HG03175 (cell line): Measurements from ENCODE around the gene NUP98.
"Not testable (repeated sequence)": the region's sequence is repeated elsewhere in the genome, so short reads cannot be mapped to it uniquely, and the experiment has no call there.

ENCODE experiments used
- ATAC-seq: cut with Tn5 transposase; IDR thresholded peaks from one replicate; pipeline ENCODE4 v1.9.1; 2021; ENCODE audit warnings: mild to moderate bottlenecking, moderate library complexity; ENCODE audit not compliant: unreplicated experiment

NUP98 gene

DNA sequence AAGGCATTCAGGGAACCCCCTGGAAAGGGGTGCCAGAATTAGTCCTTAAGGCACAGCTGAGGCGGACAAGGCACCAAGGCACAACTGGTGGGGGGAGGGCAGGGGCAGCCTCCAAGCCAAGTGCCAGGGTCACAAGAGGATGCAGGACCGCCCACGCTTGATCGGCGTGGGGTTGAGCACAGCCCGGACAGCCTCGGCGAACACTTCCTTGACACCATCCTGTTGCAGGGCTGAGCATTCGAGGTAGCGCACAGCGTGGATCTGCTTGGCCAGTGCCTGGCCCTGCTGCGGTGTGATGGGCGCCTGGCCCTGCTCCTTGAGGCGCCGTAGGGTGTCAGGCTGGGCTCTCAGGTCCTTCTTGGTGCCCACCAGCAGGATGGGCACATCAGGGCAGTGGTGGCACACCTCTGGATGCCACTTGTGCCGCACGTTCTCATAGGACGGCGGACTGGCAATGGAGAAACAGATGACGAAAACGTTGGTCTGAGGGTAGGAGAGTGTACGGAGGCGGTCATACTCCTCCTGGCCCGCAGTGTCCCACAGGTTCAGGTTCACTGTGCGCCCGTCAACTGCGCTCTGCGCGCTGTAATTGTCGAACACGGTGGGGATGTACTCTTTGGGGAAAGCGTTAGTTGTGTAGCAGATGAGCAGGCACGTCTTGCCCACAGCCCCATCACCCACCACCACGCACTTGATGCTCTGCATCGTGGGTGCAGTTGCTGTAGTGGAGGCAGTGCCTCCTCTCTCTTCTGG lies 30.3 kb upstream of the NUP98 start:
- no peak for ATAC-seq

DNA sequence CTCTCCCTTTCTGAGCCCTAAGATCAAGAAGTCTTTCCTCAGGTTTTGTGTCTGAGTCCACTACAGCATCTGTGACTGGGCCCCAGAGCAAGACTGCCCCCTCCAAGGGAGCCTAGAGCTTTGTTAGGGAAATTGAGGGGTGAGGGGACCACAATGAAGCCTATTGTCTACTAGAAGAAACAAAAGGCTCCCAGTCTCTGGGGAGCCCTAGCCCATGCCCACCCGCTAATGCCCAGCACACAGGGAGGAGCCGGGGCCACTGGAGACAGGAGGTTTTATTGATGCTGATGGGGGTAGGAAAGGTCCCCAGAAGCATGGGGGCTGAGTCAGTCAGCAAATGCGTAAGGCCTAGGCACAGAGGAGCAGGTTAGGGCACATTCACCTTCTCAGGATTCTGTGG lies 29.4 kb upstream of the NUP98 start:
- no peak for ATAC-seq

DNA sequence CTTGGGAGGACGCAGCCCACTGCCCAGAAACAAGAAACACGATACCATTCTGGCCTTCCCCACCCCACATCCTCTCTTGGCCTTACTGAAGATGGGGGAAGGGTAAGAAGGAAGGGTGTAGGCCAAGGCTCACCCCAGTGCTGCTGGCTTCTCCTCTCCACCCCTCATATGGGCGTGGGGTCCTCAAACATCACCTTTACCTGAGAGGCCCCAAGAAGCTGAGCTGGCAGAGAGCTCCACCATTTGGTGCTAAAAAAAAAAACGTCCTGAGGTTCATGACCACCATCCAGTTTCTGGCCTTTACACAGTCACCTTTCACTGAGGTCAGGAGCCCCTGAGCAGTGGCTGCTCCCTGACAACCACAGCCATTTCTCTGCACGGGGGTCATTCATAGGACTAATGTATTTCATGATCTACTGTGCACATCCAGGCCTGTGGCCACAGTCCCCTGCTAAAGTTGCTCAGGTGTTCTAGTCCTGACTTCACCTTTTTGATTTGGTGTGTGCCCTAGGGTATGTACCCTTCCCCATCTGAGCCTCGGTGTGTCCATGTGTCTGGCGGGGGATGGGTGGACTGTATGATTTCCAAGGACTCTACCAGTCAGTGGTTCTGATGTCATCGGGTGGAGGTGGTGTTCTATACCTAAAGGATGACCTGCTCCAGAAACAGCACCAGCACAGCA lies 28.3 kb upstream of the NUP98 start:
- no peak for ATAC-seq

DNA sequence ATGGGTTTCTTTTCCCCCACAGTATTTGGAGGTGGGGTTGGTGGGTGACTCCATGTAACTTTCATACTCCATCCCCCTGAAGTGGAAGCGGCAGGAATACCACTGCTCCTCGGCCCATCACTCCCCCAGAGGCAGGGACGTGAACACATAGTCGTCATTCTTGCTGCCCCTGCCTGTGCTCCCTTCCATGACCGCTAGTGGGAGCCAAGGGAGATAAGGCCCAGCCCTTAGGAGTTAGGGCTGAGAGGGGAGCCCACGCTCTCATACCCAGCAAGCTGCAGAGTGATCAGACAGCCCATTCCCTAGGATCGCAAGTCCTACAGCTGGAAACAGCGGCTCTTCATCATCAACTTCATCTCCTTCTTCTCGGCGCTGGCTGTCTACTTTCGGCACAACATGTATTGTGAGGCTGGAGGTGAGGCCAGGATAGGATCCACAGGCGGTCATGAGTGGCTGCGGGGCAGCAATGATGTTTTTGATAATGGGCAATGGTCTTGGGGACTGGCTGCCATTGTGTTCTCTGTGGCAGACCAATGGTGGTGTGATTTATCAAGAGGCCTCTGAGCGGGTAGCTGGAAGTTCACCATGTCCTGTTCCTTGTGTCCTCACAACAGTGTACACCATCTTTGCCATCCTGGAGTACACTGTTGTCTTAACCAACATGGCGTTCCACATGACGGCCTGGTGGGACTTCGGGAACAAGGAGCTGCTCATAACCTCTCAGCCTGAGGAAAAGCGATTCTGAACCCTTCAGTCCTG lies 27.5 kb upstream of the NUP98 start:
- ATAC-seq = peak; percentile 86

DNA sequence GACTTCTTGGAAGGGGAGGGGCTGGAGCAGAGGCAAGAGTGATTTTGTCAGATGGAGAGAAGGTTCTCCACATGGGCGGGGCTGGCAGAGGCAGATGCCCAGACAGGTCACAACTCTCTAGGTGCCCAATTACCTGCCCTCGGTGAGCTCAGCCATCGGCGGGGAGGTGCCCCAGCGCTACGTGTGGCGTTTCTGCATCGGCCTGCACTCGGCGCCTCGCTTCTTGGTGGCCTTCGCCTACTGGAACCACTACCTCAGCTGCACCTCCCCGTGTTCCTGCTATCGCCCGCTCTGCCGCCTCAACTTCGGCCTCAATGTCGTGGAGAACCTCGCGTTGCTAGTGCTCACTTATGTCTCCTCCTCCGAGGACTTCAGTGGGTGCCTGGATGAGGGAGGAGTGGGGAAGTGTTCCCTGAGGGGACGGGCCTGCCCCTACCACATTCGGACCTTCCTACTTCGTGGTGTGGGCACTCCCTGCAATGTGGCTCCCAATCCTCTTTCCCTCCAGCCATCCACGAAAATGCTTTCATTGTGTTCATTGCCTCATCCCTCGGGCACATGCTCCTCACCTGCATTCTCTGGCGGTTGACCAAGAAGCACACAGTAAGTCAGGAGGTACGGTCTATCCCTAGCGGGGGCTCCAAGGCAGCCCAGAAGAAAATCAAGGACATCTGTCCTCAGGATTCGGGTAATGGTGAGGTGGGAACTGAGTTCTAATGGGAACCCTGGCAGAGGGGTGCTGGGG lies 26.6 kb upstream of the NUP98 start:
- no peak for ATAC-seq

DNA sequence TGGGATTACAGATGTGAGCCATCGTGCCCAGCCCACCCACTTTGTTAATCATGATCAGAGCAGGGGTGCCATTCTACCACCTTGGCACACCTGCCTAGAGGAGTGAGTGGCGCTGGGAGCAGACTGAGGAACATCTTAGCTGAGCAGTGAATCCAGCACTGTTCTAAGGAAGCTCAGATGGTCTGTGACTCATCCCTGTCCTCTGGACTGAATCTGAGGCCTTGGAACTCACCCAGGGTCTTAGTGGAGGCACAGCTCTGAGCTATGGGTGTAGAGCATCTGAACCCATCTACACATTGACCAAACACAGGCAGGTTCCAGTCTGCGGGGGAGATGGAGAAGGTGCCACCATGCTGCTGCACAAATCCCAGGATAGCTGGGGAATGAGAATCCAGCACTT lies 25.9 kb upstream of the NUP98 start:
- ATAC-seq = no peak

DNA sequence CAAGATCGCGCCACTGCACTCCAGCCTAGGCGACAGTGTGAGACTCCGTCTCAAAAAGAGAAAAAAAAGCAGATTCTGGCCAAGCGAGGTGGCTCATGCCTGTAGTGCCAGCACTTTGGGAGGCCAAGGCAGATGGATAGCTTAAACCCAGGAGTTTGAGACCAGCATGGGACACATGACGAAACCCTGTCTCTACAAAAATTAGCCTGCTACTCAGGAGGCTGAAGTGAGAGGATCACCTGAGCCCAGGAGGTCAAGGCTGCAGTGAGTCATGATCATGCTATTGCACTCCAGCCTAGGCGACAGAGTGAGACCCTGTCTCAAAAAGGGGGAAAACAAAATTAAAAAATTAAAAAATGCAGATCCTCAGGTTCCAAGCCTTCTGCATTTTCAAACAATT lies 25.0 kb upstream of the NUP98 start:
- no peak for ATAC-seq

DNA sequence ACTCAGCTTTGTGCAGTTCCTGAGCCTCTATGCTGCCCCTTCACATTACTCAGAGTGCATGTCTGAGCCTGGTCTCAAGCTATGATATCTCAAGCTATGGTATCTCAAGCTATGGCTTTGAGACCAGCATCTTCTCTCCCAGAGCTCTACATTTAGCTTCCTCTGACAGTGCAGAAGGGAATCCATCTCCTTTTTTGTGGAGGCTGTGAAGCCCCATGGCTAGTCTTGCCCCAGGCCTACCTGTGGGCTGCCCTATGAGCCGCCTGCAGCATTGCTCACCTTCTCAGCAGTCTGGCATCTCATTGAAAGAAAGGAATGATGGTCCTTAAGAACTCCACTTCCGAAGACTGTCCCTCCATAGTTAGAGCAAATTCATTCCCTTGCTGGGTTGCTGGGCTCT lies 23.6 kb upstream of the NUP98 start:
- ATAC-seq = no peak

DNA sequence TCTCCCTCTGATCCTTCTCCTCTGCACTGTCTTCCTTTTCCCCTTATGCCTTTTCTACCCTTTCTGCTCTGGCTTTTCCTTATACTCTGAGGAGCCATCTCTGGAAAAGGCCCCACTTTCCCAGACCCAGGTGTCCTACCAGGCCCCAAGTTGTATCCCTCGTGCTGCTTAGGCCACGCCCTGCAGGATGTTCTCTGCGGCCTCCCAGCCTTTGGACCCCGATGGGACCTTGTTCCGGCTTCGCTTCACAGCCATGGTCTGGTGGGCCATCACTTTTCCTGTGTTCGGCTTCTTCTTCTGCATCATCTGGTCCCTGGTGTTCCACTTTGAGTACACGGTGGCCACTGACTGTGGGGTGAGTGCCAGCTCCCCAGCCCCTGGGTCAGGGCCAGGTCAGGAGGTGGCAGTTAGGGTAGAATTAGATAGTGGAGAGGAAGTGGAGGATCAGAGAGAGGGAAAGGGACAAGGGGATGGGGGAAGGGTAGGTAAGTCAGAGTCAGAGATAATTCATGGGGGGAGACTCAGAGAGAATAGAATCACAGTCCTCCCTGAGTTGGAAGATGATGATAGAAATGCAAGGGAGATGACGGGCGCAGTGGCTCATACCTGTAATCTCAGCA lies 19.9 kb upstream of the NUP98 start:
- no peak for ATAC-seq

DNA sequence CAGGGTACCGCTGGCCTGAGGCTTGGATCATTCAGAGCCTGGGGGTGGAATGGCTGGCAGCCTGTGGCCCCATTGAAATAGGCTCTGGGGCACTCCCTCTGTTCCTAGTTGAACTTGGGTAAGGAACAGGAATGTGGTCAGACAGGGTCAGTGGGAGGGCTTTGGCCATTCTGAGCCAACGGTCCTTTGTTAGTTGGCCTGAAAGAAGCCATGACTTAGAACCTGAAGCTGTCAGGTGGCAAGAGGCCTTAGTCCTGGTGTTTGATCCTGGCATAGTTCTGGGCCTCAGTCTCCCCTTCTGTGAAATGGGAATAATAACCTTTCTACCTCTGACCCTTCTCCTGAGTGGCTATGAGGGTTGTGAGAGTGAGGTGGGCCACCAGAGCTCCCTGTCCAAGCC lies 19.3 kb upstream of the NUP98 start:
- ATAC-seq = no peak

DNA sequence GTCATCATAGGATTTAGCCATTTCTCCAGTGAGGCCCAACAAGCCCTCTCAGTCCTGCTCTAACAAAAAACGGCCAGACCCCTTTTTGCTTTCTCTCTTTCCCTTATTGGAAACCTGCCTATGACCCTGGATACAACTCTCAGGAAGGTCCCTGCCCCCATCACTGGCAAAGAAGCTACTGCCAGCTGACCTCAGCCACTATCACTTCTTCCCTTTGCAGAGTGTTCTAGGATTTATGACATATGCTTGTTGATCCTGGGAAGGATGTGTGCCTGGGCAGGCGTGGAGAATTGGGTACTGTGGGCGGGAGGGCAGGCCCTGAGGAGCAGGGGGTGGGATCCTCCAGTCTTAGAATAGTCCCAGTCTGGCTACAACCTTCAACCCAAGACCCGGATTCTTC lies 18.5 kb upstream of the NUP98 start:
- ATAC-seq = no peak

DNA sequence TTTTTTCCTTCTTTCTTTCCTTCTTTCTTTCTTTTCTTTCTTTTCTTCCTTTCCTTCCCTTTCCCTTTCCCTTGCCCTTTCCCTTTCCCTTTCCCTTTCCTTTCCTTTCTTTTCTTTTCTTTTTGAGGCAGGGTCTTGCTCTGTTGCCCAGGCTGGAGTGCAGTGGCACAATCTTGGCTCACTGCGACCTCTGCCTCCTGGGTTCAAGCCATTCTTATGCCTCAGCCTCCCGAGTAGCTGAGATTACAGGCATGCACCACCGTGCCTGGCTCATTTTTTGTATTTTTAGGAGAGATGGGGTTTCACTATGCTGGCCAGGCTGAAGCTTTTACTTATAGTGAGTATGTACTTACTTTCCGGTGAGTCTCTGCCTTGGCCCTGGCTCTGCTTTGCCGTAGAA lies 17.5 kb upstream of the NUP98 start:
- not testable (repeated sequence) for ATAC-seq

DNA sequence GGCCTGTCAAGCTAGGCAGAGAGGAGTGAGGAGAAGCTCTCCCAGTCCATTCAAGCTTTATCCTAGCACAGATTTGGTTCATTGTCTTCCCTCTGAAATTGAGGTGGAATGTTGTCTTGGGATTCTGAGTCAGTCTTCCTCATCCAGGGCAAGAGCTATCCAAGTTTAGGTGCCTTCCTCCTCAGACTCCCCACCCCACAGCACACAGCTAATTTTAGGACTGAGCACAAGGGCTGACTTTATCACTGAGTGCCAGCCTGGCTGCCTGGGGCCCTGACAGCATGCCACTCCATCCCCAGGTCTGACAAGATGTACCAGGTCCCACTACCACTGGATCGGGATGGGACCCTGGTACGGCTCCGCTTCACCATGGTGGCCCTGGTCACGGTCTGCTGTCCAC lies 13.6 kb upstream of the NUP98 start:
- no peak for ATAC-seq

DNA sequence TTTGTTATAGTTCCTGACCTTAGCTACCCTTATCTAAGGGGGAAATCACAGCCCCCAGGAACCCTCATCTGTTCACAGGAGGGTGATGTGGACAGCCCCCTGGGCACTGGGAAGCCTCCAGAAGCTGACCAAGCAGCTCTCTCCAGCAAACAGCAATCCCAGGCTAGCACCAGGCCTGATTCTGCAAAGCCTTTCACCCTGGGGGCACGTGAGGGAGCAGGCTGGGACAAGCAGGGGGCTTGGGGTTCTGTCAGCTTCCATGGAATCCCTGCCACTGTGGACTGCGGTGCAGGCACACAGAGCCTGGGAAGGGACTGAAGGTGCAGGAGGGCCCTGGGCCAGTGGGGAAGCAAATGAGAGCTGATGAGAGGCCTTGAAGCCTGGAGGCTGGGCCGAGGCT lies 13.1 kb upstream of the NUP98 start:
- ATAC-seq = no peak

DNA sequence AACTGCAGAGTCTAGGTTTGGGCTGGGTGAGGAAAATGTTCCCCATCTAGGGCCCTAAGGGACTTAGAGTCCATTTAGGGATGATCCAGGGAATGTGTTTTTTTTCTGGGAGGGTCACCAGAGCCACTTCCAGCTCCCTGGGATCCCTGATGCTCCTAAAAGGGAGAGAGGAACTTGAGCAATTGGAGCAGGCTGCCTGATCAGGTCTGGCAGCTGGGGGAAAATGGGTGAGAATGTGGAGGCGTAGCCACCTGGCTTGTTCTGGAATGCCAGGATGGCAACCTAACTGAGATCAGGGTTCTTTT lies 12.2 kb upstream of the NUP98 start:
- ATAC-seq = no peak

DNA sequence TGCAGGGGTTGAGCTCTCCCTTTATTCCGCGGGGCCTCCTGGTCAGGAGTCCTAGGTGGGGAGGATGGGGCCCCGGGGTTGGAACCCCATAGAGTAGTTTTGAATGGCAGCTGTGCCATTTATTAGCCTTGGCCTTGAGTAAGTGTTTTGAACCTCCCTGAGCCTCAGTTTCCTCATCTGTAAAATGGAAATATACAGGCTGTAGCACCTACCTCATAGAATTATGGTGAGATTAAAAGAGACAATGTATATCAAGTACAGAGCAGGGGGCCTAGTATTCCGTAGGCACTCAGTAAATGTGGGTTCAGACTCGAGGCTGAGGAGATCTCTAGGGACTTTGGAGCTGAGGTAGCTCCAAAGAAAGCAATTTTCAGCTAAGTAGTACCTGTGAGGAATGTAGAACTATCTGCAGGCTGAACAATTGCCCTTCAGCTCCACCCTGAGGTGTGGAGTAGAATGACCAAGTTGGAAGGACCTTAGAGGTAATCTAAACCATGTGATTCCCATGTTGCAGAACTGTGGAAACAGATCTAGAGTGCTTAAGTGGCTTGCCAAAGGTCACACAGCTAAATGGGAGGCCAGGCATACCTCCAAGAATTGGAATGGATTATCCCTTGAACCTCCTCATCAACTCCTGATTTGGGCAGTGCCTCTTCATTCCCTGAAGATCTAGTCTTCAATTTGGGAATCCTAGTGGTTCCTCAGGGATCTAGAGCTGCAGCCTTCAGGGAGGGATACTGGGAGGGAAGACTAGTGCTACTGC lies 11.7 kb upstream of the NUP98 start:
- peak; percentile 80 for ATAC-seq

DNA sequence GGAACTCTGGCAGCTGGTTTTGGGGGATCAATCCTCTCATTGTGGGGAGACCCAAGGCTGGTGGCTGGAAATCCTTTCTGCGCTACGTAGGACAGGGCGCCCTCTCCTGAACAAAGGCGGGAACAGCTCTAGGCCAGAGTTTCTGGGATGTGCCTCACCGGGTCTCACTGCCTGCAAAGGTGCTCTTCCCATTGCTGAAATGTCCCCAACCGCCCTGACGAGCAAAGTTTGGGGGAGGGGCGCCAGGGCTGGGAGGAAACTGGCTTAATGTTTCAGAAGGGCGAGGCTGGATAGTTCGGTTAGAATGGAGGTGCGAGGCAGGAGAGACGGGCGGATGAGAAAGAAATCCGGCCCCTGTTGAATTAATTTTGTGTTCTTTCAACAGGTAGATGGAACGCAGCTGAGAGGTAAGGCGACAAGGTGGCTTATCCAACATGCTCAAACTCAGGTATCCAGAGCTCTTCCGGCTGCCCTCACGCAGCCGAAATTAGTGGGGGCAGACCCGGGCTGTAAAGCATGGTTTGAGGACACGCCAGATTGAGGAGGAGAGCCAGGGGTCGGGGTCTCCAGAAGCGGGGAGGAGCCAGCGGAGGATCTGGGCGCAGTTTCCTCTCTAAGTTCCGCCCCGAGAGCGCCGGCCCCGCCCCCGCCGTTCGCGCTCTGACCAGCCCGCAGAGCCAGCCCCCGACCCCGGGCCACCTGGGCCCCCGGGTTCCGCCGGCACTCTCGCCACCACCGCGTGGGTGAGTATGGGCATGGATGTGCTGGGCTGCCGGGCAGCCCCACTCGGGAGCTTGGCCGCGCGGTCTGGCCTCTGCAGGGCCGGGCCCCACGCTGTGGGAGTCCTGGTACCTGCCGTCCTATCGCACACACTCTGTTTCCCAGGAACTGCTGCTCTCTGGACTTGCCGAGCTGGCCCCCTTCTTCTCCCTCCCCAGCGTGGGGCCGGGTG lies 10.8 kb upstream of the NUP98 start, which contains the start of gene PGAP2:
PGAP2 (plus strand) TSS at position 652 of the 952 bp plus-strand sequence. CDS start 2,700 bp downstream, outside the sequence.
- ATAC-seq = peak; percentile 64

DNA sequence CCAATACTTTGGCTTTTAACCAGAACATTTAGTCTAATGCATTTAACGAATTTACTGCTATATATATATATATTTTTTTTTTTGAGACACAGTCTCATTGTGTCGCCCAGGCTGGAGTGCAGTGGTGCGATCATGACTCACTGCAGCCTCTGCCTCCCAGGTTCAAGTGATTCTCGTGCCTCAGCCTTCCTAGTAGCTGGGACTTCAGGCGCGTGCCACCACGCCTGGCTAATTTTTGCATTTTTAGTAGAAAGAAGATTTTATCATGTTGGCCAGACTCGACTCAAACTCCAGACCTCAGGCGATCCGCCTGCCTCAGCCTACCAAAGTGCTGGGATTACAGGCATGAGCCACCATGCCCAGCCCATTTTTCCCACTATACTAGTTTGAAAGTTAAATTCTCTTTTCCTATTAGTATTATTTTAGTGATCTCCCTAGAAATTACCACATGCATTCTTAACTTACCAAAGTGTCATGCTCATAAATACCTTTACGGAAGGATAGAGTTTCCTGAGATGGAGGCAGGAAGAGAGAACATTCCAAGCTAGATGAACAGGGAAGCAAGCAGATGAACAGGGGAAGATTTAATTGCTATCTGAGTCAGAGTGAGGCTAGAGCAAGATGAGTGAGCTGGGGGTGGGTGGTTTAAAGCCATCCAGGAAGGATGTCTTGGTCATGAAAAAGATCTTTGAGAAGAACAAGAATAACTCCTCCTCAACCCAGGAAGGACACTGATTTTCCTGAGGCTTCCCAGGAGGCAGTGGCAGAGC lies 6.6 kb upstream of the NUP98 start:
- ATAC-seq = no peak
